Measurements from ENCODE around the gene RASAL2. TPM values are rescaled to one million over a fixed set of nuclear protein-coding genes. Genes with fewer than 3 reads are reported as not detected.

Gene RASAL2
- total and polyA plus RNA-seq, 2 of the 13 experiments (the other 11 are each of a cell fraction or from before 2014, with no cell fraction given) = 5.4 to 5.9 TPM

- intact Hi-C loops (cut with micrococcal nuclease; ENCODE audit: unreplicated experiment) = no loop called here
- H3K27ac ChIP-seq (ENCODE audit: extremely low read length, insufficient read depth, low read length) = no peak overlapping the region
Observed at GRCh38 chr1:178278916-178279686, 185.2 kb downstream of the RASAL2 start.

More at GRCh38 chr1:178278916-178279686, 185.2 kb downstream of the RASAL2 start:
- Histone ChIP-seq H2AFZ (ENCODE audit: low read length) (no peak overlapping the region), H3K79me2 (ENCODE audit: insufficient read depth, low read length) (no peaks in the 10 kb centered on the region), H3K9ac (ENCODE audit: insufficient read depth, low read depth, low read length) (no peak overlapping the region), H3K9me3 (ENCODE audit: low read length) (no peaks in the 10 kb centered on the region), H4K20me1 (ENCODE audit: insufficient read depth, low read length) (no peaks in the 10 kb centered on the region), H3K4me1 (ENCODE audit: insufficient read depth, low read length) (peaks cover 9% of the 10 kb centered on the region; the same call in 1 of the 2 replicates), H3K27me3 (ENCODE audit: control insufficient read depth in 1 of 2, insufficient read depth in 2 of 2, low read length in 2 of 2) (no peaks in the 10 kb centered on the region), H3K4me3 (replicated peaks in 1 of 3; ENCODE audit: insufficient read depth in 1 of 3, low read depth in 2 of 3, low read length in 3 of 3) (no peak overlapping the region), H3K4me2 (ENCODE audit: low read depth, low read length) (no peak overlapping the region), H3K36me3 (replicated peaks in 1 of 2; ENCODE audit: control insufficient read depth in 1 of 2, insufficient read depth in 2 of 2, low read length in 2 of 2) (no peaks in the 10 kb centered on the region)
- in situ Hi-C loops (cut with HindIII; ENCODE audit: extremely low pct_ligation_motif_present, low pct_unique_long_range_greater_than_20kb) = no loop called here
- no peak for ATAC-seq
- ChIA-PET POLR2A (no interaction called here), CTCF (ENCODE audit: low intra/inter-chr PET ratio, low total read pairs) (no interaction called here)
- DNase-seq (ENCODE audit: low spot score) = no peak
- TF ChIP-seq ZNF569 (CRISPR knock-in tag; IDR thresholded peaks at IDR 0.05; ENCODE audit: borderline replicate concordance) = no peak
- TF ChIP-seq ZNF614 (CRISPR knock-in tag; IDR thresholded peaks at IDR 0.05; ENCODE audit: borderline replicate concordance) = no peak
- no peak for TF ChIP-seq SRSF9 (IDR thresholded peaks at IDR 0.05; ENCODE audit: borderline replicate concordance, insufficient read depth, low read depth, low read length, poor library complexity, severe bottlenecking)
- TF ChIP-seq ZBTB44 (CRISPR knock-in tag; IDR thresholded peaks at IDR 0.05) = no peak
- no peak for TF ChIP-seq FOXP4 (CRISPR knock-in tag; IDR thresholded peaks at IDR 0.05)
- no peak for TF ChIP-seq PRPF4 (IDR thresholded peaks at IDR 0.05; ENCODE audit: low read depth, low read length, poor library complexity, severe bottlenecking)
- no peak for TF ChIP-seq PCBP2 (optimal IDR thresholded peaks at IDR 0.05; ENCODE audit: low read depth, low read length, poor library complexity, severe bottlenecking)
- TF ChIP-seq MBD4 (IDR thresholded peaks at IDR 0.05; ENCODE audit: borderline replicate concordance, low read length) = no peak
- TF ChIP-seq ZNF557 (CRISPR knock-in tag; IDR thresholded peaks at IDR 0.05) = no peak
- TF ChIP-seq KLF16 (CRISPR knock-in tag; IDR thresholded peaks at IDR 0.05) = no peak
- TF ChIP-seq MXD3 (CRISPR knock-in tag; IDR thresholded peaks at IDR 0.05) = no peak
- TF ChIP-seq ZNF530 (CRISPR knock-in tag; IDR thresholded peaks at IDR 0.05; ENCODE audit: low read depth) = no peak
- BruUV-seq (replicated peaks) = no TSS peak
- no peak for FAIRE-seq
- WGBS (ENCODE audit: low lambda C conversion rate) = 94% methylated on average over 1 of the region's 1 CpG

Measured in HepG2 (cell line).